ENCODE measurements around the gene PRDM11.

Gene PRDM11

DNA sequence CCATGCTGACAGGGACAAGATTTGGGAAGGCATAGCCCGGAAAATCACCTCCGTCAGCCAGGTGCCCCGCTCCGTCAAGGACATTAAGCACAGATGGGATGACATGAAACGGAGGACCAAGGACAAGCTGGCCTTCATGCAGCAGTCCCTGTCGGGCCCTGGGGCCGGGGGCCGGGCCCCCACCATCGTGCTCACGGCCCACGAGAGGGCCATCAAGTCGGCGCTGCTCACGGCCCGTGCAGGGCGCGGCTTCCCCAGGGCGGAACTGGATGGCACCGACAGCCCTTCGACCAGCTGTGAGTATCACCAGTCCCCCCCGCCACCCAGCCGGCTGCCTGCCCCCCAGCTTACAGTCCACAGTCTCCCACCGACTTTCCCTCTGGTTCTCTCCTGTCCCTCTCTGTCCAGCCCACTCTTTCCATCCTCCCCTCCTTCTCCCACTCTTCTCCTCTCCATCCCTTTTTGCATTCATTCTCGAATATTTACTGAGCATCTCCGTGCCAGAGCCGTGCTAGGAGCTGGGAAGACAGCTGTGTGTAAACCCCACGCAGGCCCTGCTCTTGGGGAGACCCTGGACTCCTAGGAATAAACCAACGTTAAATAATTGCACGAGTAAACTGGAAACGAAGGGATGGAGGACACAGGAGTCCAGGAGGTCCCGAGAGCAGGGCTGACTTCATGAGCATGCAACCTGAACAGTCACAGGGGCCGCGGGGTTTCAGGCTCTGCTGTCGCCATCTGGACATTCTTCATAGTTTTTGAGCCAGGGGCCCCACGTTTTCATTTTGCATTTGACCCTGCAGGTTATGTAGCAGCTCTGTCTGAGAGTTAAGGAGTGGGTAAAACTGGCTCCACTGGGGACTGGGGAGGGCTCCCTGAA is 62.8 kb downstream of the PRDM11 start:
- TF ChIP-seq, protein P1, sequence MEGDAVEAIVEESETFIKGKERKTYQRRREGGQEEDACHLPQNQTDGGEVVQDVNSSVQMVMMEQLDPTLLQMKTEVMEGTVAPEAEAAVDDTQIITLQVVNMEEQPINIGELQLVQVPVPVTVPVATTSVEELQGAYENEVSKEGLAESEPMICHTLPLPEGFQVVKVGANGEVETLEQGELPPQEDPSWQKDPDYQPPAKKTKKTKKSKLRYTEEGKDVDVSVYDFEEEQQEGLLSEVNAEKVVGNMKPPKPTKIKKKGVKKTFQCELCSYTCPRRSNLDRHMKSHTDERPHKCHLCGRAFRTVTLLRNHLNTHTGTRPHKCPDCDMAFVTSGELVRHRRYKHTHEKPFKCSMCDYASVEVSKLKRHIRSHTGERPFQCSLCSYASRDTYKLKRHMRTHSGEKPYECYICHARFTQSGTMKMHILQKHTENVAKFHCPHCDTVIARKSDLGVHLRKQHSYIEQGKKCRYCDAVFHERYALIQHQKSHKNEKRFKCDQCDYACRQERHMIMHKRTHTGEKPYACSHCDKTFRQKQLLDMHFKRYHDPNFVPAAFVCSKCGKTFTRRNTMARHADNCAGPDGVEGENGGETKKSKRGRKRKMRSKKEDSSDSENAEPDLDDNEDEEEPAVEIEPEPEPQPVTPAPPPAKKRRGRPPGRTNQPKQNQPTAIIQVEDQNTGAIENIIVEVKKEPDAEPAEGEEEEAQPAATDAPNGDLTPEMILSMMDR (IDR thresholded peaks at IDR 0.05; ENCODE audit: control insufficient read depth, insufficient read depth, low read depth, low read length, missing control alignments): no peak
- no peak for DNase-seq (ENCODE audit: low read depth)
- H3K4me3 ChIP-seq (ENCODE audit: control insufficient read depth, low read depth, low read length): no peak overlapping the region

- no peak overlapping the region for H3K4me3 ChIP-seq (ENCODE audit: control insufficient read depth, low read depth, low read length)
- no peak for DNase-seq (ENCODE audit: low read depth)
- TF ChIP-seq, protein P1 (IDR thresholded peaks at IDR 0.05; ENCODE audit: control insufficient read depth, insufficient read depth, low read depth, low read length, missing control alignments): no peak
These were observed 63.7 kb downstream of the PRDM11 start for GRCh38 chr11:45209891-45210699.

DNA sequence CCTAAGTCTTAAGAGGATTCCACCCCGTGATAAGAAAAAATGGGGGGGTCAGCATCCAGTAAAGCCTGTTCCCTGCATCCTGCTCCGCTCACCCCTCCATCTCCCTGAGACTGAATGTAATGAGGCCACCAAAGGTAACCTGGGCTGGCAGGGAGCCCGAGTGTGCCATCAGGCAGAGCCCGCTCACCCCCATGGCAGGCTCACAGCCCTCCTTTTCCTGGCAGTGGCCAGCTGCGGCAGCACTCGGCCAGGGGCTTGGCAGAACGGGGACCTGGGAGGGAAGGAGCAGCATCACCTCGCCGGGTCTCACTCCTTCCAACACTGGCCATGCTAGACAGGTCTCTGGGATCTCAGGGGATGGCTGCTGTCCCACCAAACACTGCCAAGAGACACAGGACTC is 64.4 kb downstream of the PRDM11 start:
- DNase-seq (ENCODE audit: low read depth): no peak
- TF ChIP-seq, protein P1 (IDR thresholded peaks at IDR 0.05; ENCODE audit: control insufficient read depth, insufficient read depth, low read depth, low read length, missing control alignments): no peak

DNA sequence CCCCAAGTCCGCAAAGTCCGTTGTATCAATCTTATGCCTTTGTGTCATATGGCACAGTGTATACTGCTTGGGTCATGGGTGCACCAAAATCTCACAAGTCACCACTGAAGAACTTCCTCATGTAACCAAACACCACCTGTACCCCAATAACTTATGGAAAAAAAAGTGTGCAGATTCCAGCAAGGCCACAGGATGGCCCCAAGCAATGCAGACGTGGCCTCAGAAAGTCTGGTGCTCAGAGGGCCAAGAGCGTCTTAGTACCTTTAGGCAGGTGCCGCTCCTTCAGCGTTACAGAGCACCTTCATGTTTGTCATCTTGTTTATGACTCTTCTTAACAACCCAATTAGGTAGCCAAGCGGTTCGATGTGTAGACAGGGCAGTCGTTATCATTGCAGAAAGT is 65.3 kb downstream of the PRDM11 start:
- DNase-seq (ENCODE audit: low read depth): no peak
- no peak overlapping the region for H3K4me3 ChIP-seq (ENCODE audit: control insufficient read depth, low read depth, low read length)
- TF ChIP-seq, protein P1 (IDR thresholded peaks at IDR 0.05; ENCODE audit: control insufficient read depth, insufficient read depth, low read depth, low read length, missing control alignments): no peak

More for the DNA sequence above, 64.4 kb downstream of the PRDM11 start:
- H3K4me3 ChIP-seq (ENCODE audit: control insufficient read depth, low read depth, low read length): no peak overlapping the region

- H3K4me3 ChIP-seq (ENCODE audit: control insufficient read depth, low read depth, low read length): no peak overlapping the region
- TF ChIP-seq, protein P1 (IDR thresholded peaks at IDR 0.05; ENCODE audit: control insufficient read depth, insufficient read depth, low read depth, low read length, missing control alignments): no peak
- no peak for DNase-seq (ENCODE audit: low read depth)
These were observed 66.3 kb downstream of the PRDM11 start for GRCh38 chr11:45212566-45213315.

DNA sequence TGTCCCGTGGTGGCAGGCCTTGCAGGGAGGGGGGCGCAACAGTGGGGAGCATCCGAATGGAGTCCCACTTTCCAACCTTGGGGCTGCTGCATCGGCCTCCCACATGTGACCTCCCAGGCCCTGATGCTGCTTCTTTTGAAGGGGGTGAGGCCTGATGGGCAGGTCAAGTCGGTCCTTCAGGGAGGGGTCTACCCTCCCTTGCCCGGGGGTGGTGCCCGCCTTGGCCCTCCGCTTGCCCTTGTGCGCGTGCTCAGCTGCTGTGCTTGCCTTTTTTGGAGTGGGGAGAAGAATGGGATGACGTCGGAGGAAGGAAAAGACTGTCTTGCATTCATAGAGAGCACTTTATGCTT is 66.9 kb downstream of the PRDM11 start:
- DNase-seq (ENCODE audit: low read depth): no peak
- TF ChIP-seq, protein P1 (IDR thresholded peaks at IDR 0.05; ENCODE audit: control insufficient read depth, insufficient read depth, low read depth, low read length, missing control alignments): no peak
- H3K4me3 ChIP-seq (ENCODE audit: control insufficient read depth, low read depth, low read length): no peak overlapping the region
